Upper lobe of left lung (tissue), 4 donors: Measurements from ENCODE around the gene DOCK8.
"Not testable (repeated sequence)": the region's sequence is repeated elsewhere in the genome, so short reads cannot be mapped to it uniquely, and the experiment has no call there.

ENCODE experiments used
- CTCF ChIP-seq, 6 experiments: fragments of 450-650 bp in 4 of 6; fragments of 200-600 bp in 2 of 6; sonication (generic) in 2 of 6; IDR thresholded peaks; one replicate each; pipeline ENCODE4 v1.5.1; 2016 to 2019; ENCODE audit warnings: antibody characterized with exemption in 6 of 6
- POLR2AphosphoS5 ChIP-seq, 2 donors: sonication (generic); formaldehyde crosslinking; IDR thresholded peaks; one replicate each; pipeline ENCODE4 v1.5.1; 2017; ENCODE audit warnings: antibody characterized with exemption in 2 of 2

GRCh38 chr9:169757-170156 lies 44.9 kb upstream of the DOCK8 start:
- TF ChIP-seq CTCF, POLR2AphosphoS5 (IDR thresholded peaks at IDR 0.05): not testable (repeated sequence)
